Colonic mucosa (tissue), 4 donors: ENCODE results near the gene MRPL4. TPM values are rescaled to one million over a fixed set of nuclear protein-coding genes. Genes with fewer than 3 reads are reported as not detected.

Source experiments
- DNase-seq: peaks from one replicate; pipeline ENCODE4 v3.0.0-alpha.2; 2020
- H3K27ac ChIP-seq: fragments of 200-600 bp; one replicate; pipeline ENCODE4 v1.8.0; 2021
- H3K27me3 ChIP-seq: fragments of 200-600 bp; one replicate; pipeline ENCODE4 v1.8.0; 2021
- H3K36me3 ChIP-seq: fragments of 200-600 bp; one replicate; pipeline ENCODE4 v1.8.0; 2021
- H3K4me1 ChIP-seq: fragments of 200-600 bp; one replicate; pipeline ENCODE4 v1.8.0; 2021; ENCODE audit warnings: mild to moderate bottlenecking
- H3K4me3 ChIP-seq: fragments of 200-600 bp; one replicate; pipeline ENCODE4 v1.8.0; 2021
- H3K9ac ChIP-seq, 2 donors: one replicate each; pipeline ENCODE4 v1.7.0; 2013; ENCODE audit warnings: control low read depth in 2 of 2, low read depth in 2 of 2, low read length in 2 of 2
- H3K9me3 ChIP-seq: fragments of 200-600 bp; one replicate; pipeline ENCODE4 v1.8.0; 2021
- intact Hi-C: fragments of 100-400 bp; cut with DNase I; formaldehyde crosslinking; loops from one replicate; pipeline ENCODE4 v1.14.1; 2022
- total RNA-seq, 2 donors: library from RNA; stranded (reverse); fragmentation: NEBNext Ultra II Directional in 1 of 2; extraction: Animal tissue kit (Norgen Biotek cat#: 25700) in 1 of 2; gene quantifications; one replicate each; pipeline ENCODE4 v1.2.1, GENCODE V29; 2021
- TF ChIP-seq, protein P1 (sequence below): fragments of 200-600 bp; IDR thresholded peaks from one replicate; pipeline ENCODE4 v1.8.0; 2022; ENCODE audit warnings: antibody characterized with exemption, mild to moderate bottlenecking
- donor health status: healthy.
- donor health status: DM: no; HTN: no; CAD: no.
- donor health status: DM: no; HTN: no; CAD: no.

The MRPL4 gene
- total RNA-seq, 2 donors from 2014 or later: 48.9 to 116 TPM

DNA sequence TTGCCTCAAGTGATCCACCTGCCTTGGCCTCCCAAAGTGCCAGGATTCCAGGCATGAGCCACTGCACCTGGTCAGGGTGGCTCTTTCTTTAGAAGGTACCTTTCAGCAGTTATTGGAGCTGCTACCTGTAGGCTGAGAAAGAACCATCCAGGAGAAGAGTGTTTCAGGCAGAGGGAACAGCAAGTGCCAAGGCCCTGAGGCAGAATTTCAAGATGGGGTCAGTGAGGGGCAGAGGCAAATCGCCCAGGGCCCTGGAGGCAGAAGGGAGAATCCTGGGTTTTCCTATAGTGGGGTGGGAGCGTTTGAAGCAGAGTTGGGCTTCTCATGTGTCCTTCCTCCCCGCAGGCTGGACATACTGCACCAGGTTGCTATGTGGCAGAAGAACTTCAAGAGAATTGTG lies 2.2 kb downstream of the MRPL4 start:
- Histone ChIP-seq H3K4me3 (no peak overlapping the region), H3K36me3 (no peaks in the 10 kb centered on the region), H3K9ac (no peak overlapping the region), H3K9me3 (no peaks in the 10 kb centered on the region), H3K4me1 (peaks cover 5% of the 10 kb centered on the region), H3K27me3 (no peaks in the 10 kb centered on the region), H3K27ac (no peak overlapping the region)
- intact Hi-C loops: loop anchor here (5.0 kb wide), 1 partner anchor 322 kb away; no protein-coding TSS in a partner anchor
- TF ChIP-seq, protein P1, sequence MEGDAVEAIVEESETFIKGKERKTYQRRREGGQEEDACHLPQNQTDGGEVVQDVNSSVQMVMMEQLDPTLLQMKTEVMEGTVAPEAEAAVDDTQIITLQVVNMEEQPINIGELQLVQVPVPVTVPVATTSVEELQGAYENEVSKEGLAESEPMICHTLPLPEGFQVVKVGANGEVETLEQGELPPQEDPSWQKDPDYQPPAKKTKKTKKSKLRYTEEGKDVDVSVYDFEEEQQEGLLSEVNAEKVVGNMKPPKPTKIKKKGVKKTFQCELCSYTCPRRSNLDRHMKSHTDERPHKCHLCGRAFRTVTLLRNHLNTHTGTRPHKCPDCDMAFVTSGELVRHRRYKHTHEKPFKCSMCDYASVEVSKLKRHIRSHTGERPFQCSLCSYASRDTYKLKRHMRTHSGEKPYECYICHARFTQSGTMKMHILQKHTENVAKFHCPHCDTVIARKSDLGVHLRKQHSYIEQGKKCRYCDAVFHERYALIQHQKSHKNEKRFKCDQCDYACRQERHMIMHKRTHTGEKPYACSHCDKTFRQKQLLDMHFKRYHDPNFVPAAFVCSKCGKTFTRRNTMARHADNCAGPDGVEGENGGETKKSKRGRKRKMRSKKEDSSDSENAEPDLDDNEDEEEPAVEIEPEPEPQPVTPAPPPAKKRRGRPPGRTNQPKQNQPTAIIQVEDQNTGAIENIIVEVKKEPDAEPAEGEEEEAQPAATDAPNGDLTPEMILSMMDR: no peak
- no peak for DNase-seq

DNA sequence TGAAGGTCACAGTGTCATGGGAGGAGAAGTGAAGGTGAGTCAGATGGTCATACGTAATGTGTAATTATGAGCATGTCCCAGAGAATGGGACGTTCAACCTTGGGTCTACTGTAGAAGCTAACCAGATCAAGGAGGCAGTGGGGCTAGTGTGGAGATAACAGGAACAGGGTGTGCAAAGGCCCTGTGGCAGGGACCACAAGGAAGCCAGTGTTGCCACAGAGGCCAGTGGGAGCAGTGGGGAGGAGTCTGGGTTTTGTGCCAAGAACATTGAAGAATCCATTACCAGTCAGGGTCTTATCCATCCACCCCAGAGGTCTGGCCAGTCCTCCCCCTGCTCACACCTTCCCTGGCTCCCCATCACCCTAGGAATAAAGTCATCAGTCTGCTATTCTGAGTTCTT lies 3.3 kb downstream of the MRPL4 start:
- Histone ChIP-seq H3K36me3 (no peaks in the 10 kb centered on the region), H3K27me3 (no peaks in the 10 kb centered on the region), H3K4me1 (peaks cover 12% of the 10 kb centered on the region), H3K27ac (no peak overlapping the region), H3K9ac (no peak overlapping the region), H3K9me3 (no peaks in the 10 kb centered on the region), H3K4me3 (no peak overlapping the region)
- intact Hi-C loops: no loop called here
- TF ChIP-seq, protein P1: no peak
- DNase-seq: no peak

DNA sequence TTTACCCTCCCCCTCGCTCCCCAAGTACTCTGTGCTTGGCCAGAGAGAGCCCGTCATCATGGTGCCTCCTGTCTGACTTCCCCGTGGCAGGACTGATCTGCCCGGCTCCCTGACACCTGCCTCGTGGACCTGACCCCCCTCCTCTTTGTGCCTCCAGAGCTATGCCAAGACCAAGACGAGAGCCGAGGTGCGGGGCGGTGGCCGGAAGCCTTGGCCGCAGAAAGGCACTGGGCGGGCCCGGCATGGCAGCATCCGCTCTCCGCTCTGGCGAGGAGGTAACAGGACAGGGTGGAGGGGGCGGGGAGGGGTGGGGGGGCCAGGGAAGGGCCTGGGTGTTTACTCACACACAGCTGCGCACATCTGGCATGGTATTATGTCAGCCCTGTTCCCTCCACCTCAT lies 4.5 kb downstream of the MRPL4 start:
- H3K4me1 ChIP-seq: peaks cover 13% of the 10 kb centered on the region
- no peaks in the 10 kb centered on the region for H3K27me3 ChIP-seq
- no peaks in the 10 kb centered on the region for H3K9me3 ChIP-seq
- no peak for DNase-seq
- intact Hi-C loops: no loop called here
- TF ChIP-seq, protein P1: no peak
- H3K4me3 ChIP-seq: no peak overlapping the region
- no peak overlapping the region for H3K27ac ChIP-seq
- no peak overlapping the region for H3K9ac ChIP-seq
- H3K36me3 ChIP-seq: no peaks in the 10 kb centered on the region

DNA sequence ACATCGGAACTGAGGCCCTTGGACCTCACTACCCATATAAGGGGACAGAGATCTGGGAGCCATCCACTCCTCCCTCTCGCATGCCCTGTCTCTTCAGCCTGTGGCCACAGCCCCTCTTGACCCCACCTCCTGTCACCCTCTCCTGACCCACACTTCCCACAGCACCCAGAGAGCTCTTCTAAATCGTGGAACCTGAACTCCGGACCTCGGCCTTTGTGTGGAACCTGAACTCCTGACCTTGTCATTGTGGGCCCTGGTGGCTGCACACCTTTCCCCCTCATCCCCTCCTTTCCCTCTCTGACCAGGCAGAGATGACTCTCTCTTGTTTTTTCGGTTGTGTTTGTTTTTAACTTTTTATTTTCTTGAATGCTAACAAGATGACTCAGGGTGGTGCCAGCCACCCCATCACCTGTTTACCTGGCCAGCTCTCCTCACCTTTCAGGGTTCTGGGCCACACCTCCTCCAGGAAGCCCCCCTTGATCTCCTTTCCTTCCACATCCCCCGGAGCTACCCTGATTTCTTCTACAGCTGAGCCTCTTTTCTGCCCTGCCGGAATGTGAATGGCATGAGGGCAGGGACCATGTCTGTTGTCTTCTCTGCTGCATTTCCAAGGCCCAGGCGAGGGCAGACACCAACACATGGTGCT lies 5.1 kb downstream of the MRPL4 start:
- TF ChIP-seq, protein P1: no peak
- H3K36me3 ChIP-seq: no peaks in the 10 kb centered on the region
- no peak overlapping the region for H3K27ac ChIP-seq

DNA sequence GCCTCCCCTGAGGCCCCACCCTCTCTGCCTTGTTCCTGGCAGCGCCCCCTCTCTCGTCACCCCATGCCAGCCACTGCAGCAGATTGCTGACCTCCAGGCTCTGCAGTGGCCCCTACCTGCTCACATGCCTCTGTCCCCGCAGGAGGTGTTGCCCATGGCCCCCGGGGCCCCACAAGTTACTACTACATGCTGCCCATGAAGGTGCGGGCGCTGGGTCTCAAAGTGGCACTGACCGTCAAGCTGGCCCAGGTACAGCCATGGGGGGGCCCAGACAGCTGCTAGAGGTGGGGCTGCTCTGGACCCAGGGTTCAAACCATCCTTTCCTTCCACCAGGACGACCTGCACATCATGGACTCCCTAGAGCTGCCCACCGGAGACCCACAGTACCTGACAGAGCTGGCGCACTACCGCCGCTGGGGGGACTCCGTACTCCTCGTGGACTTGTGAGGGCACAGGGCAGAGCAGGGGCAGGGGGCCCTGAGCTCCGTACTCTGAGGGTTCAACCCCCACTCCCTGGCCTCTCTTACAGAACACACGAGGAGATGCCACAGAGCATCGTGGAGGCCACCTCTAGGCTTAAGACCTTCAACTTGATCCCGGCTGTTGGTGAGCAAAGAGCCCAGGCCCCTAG lies 6.2 kb downstream of the MRPL4 start:
- TF ChIP-seq, protein P1: no peak
- Histone ChIP-seq H3K36me3 (no peaks in the 10 kb centered on the region), H3K4me1 (peaks cover 8% of the 10 kb centered on the region), H3K9ac (no peak overlapping the region), H3K9me3 (no peaks in the 10 kb centered on the region), H3K27me3 (no peaks in the 10 kb centered on the region), H3K4me3 (no peak overlapping the region), H3K27ac (no peak overlapping the region)
- intact Hi-C loops: no loop called here
- DNase-seq: no peak

More for the DNA sequence above, 5.1 kb downstream of the MRPL4 start:
- peaks cover 13% of the 10 kb centered on the region for H3K4me1 ChIP-seq
- DNase-seq: no peak
- no peak overlapping the region for H3K4me3 ChIP-seq
- intact Hi-C loops: no loop called here
- H3K9ac ChIP-seq: no peak overlapping the region
- H3K27me3 ChIP-seq: no peaks in the 10 kb centered on the region
- no peaks in the 10 kb centered on the region for H3K9me3 ChIP-seq
